Measurements from ENCODE around the gene CRAMP1.

CRAMP1 gene

GRCh38 chr16:1596516-1596915 is 15.6 kb upstream of the CRAMP1 start:
- no peak for DNase-seq (ENCODE audit: low read depth, low spot score)

GRCh38 chr16:1597154-1597553 is 15.0 kb upstream of the CRAMP1 start:
- no peak for DNase-seq (ENCODE audit: low read depth, low spot score)

GRCh38 chr16:1601031-1601430 is 11.1 kb upstream of the CRAMP1 start:
- DNase-seq (ENCODE audit: low read depth, low spot score), result no peak

- DNase-seq (ENCODE audit: low read depth, low spot score), result no peak
Observed at GRCh38 chr16:1601489-1601888, 10.7 kb upstream of the CRAMP1 start.

GRCh38 chr16:1602285-1602684 is 9.9 kb upstream of the CRAMP1 start:
- DNase-seq (ENCODE audit: low read depth, low spot score), result no peak

- no peak for DNase-seq (ENCODE audit: low read depth, low spot score)
Observed at GRCh38 chr16:1606774-1607173, 5.4 kb upstream of the CRAMP1 start.

GRCh38 chr16:1607971-1608370 is 4.2 kb upstream of the CRAMP1 start:
- DNase-seq (ENCODE audit: low read depth, low spot score), result no peak

GRCh38 chr16:1610071-1610898 is 1.9 kb upstream of the CRAMP1 start:
- peak; percentile 99 for DNase-seq (ENCODE audit: low read depth, low spot score)

GRCh38 chr16:1610899-1611632 is 1.1 kb upstream of the CRAMP1 start:
- no peak for DNase-seq (ENCODE audit: low read depth, low spot score)

GRCh38 chr16:1613211-1613622 is 1.1 kb downstream of the CRAMP1 start:
- peak; percentile 32 for DNase-seq (ENCODE audit: low read depth, low spot score)

GRCh38 chr16:1613728-1614455 is 1.7 kb downstream of the CRAMP1 start:
- no peak for DNase-seq (ENCODE audit: low read depth, low spot score)

GRCh38 chr16:1614456-1615102 is 2.4 kb downstream of the CRAMP1 start:
- peak; percentile 18 for DNase-seq (ENCODE audit: low read depth, low spot score)

- no peak for DNase-seq (ENCODE audit: low read depth, low spot score)
Observed at GRCh38 chr16:1615761-1616160, 3.6 kb downstream of the CRAMP1 start.

- no peak for DNase-seq (ENCODE audit: low read depth, low spot score)
Observed at GRCh38 chr16:1619976-1620375, 7.8 kb downstream of the CRAMP1 start.

- DNase-seq (ENCODE audit: low read depth, low spot score), result no peak
Observed at GRCh38 chr16:1620391-1620790, 8.2 kb downstream of the CRAMP1 start.

GRCh38 chr16:1621851-1622250 is 9.7 kb downstream of the CRAMP1 start:
- DNase-seq (ENCODE audit: low read depth, low spot score), result no peak

GRCh38 chr16:1626327-1626726 is 14.2 kb downstream of the CRAMP1 start:
- DNase-seq (ENCODE audit: low read depth, low spot score), result no peak

GRCh38 chr16:1626776-1627175 is 14.6 kb downstream of the CRAMP1 start:
- DNase-seq (ENCODE audit: low read depth, low spot score), result no peak

- DNase-seq (ENCODE audit: low read depth, low spot score), result no peak
Observed at GRCh38 chr16:1630450-1631213, 18.5 kb downstream of the CRAMP1 start.

GRCh38 chr16:1631230-1631629 is 19.1 kb downstream of the CRAMP1 start:
- DNase-seq (ENCODE audit: low read depth, low spot score), result no peak
